Activated B cell treated with CpG ODN at 0.5 μM for 24 hours (primary cell): ENCODE measurements around the gene RASAL1. TPM values are rescaled to one million over a fixed set of nuclear protein-coding genes. Genes with fewer than 3 reads are reported as not detected.

Experiments
- ATAC-seq: fragments of 200-7000 bp; cut with Tn5 transposase; one replicate; pipeline ENCODE4 v1.10.0; 2021; ENCODE audit warnings: low read depth, mild to moderate bottlenecking, moderate library complexity
- CTCF ChIA-PET: fragments of 350-600 bp; sonication (Branson Sonifier 250); formaldehyde crosslinking; loops from one replicate; lab custom pipeline; 2021; ENCODE audit warnings: antibody characterized with exemption; lab: Charles Lee
- POLR2A ChIA-PET: fragments of 350-600 bp; sonication (Branson Sonifier 250); formaldehyde crosslinking; loops from one replicate; lab custom pipeline; 2021; ENCODE audit warnings: antibody characterized with exemption; lab: Charles Lee
- DNase-seq: peaks from one replicate; pipeline ENCODE4 v3.0.0; 2022
- H3K27ac Mint-ChIP-seq: one replicate; pipeline ENCODE4 v1.8.0; 2020; ENCODE audit warnings: mixed read lengths
- H3K27me3 Mint-ChIP-seq: one replicate; pipeline ENCODE4 v1.8.0; 2021; ENCODE audit warnings: mixed read lengths
- H3K36me3 Mint-ChIP-seq: one replicate; pipeline ENCODE4 v1.8.0; 2021; ENCODE audit warnings: low read depth, mixed read lengths
- H3K4me1 Mint-ChIP-seq: one replicate; pipeline ENCODE4 v1.8.0; 2021; ENCODE audit warnings: mixed read lengths
- H3K4me3 Mint-ChIP-seq: one replicate; pipeline ENCODE4 v1.8.0; 2020; ENCODE audit warnings: mild to moderate bottlenecking, mixed read lengths
- H3K9me3 Mint-ChIP-seq: one replicate; pipeline ENCODE4 v1.8.0; 2020; ENCODE audit warnings: mixed read lengths
- intact Hi-C: fragments of 100-400 bp; cut with micrococcal nuclease; formaldehyde crosslinking; loops from one replicate; pipeline ENCODE4 v1.15.1; 2024
- total RNA-seq: library from RNA; stranded (reverse); gene quantifications from 2 replicates; pipeline ENCODE4 v1.2.3, GENCODE V29; 2022
- TF ChIP-seq, protein P1 (sequence below): fragments of 200-600 bp; IDR thresholded peaks from one replicate; pipeline ENCODE4 v1.8.0; 2022; ENCODE audit warnings: antibody characterized with exemption, mild to moderate bottlenecking

The RASAL1 gene, protein sequence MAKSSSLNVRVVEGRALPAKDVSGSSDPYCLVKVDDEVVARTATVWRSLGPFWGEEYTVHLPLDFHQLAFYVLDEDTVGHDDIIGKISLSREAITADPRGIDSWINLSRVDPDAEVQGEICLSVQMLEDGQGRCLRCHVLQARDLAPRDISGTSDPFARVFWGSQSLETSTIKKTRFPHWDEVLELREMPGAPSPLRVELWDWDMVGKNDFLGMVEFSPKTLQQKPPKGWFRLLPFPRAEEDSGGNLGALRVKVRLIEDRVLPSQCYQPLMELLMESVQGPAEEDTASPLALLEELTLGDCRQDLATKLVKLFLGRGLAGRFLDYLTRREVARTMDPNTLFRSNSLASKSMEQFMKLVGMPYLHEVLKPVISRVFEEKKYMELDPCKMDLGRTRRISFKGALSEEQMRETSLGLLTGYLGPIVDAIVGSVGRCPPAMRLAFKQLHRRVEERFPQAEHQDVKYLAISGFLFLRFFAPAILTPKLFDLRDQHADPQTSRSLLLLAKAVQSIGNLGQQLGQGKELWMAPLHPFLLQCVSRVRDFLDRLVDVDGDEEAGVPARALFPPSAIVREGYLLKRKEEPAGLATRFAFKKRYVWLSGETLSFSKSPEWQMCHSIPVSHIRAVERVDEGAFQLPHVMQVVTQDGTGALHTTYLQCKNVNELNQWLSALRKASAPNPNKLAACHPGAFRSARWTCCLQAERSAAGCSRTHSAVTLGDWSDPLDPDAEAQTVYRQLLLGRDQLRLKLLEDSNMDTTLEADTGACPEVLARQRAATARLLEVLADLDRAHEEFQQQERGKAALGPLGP
- 4.9 and 7.1 TPM in 2 replicates for total RNA-seq

DNA sequence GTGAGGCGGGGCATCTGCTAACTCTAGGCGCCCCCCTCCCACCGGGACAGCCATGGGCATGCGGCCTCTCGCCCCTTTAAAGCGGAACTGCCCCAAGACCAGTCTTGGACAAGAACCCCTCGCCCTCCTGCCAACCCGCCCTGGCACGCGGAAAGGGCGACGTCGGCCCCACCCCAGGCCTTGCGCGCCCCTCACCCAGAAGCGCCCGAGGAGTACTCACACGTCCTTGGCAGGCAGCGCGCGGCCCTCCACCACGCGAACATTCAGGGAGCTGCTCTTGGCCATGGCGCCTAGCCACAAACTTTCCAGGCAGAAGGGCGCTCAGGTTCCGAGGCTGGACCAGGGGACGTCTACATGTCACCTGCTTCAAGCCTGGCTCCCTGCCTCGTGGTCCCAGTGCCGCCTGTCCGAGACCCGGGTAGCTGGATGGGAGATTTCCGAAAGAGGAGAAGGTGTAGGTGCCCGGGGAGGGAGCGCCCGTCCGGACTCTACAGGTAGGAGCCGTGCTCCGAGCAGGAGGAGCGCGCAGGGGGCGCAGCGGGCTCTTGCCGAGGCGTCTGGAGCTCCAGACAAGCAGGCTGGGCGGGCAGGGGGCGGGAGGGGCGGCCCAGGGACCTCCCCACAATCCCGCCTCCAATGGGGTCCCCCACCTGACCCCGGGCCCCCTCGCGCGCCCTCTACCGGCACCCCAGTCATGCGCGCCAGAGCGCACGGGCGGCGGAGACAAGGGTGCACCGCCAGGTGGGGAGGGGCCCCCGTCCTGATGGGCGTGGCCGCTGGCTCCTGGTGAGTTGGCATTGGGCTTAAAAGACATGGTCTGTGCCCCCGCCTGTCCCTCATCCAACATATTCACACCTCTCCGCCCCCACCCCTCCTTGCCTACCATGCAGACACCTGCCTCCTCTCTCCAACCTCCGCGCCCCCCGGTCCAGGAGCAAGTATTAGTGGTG is at the start of gene RASAL1:
TSS of gene RASAL1 (minus strand) at position 584 of the 950 bp plus-strand sequence. CDS start at position 285, 299 bp downstream.
- H3K9me3 Mint-ChIP-seq: no peaks in the 10 kb centered on the region
- ChIA-PET POLR2A (interaction anchor here (0.5 to 1.0 kb wide), 5 partner anchors 12 to 642 kb away, joined by 3 to 5 read pairs (median 3); no protein-coding TSS in a partner anchor), CTCF (interaction anchor here (3.9 kb wide), 1 partner anchor 18 kb away, joined by 11 read pairs; no protein-coding TSS in a partner anchor)
- intact Hi-C loops: no loop called here
- no peaks in the 10 kb centered on the region for H3K36me3 Mint-ChIP-seq
- peak; percentile 64 for DNase-seq
- H3K27ac Mint-ChIP-seq: peak within 1 kb of the TSS; percentile 80
- H3K4me3 Mint-ChIP-seq: peak within 1 kb of the TSS; percentile 77
- peaks cover 30% of the 10 kb centered on the region for H3K4me1 Mint-ChIP-seq
- ATAC-seq: peak; percentile 84
- TF ChIP-seq, protein P1, sequence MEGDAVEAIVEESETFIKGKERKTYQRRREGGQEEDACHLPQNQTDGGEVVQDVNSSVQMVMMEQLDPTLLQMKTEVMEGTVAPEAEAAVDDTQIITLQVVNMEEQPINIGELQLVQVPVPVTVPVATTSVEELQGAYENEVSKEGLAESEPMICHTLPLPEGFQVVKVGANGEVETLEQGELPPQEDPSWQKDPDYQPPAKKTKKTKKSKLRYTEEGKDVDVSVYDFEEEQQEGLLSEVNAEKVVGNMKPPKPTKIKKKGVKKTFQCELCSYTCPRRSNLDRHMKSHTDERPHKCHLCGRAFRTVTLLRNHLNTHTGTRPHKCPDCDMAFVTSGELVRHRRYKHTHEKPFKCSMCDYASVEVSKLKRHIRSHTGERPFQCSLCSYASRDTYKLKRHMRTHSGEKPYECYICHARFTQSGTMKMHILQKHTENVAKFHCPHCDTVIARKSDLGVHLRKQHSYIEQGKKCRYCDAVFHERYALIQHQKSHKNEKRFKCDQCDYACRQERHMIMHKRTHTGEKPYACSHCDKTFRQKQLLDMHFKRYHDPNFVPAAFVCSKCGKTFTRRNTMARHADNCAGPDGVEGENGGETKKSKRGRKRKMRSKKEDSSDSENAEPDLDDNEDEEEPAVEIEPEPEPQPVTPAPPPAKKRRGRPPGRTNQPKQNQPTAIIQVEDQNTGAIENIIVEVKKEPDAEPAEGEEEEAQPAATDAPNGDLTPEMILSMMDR: no peak
- H3K27me3 Mint-ChIP-seq: peaks cover 11% of the 10 kb centered on the region

DNA sequence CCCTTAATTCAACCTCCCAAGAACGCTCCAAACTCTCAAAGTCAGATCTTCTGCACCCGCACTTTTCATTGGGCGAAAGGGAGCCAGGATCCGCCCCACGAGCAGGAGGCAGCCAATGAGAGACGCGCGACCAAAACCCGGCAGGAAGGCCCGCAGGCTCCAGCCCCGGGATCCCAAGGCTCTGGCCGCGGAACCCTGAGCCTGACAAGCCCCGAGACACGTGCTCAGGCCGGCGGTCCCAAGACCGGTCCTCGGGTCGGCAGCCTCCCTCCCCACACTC is 49.3 kb upstream of the RASAL1 start:
- TF ChIP-seq, protein P1: no peak
- H3K4me3 Mint-ChIP-seq: peak overlapping the region; percentile 93
- ATAC-seq (peak; percentile 83), DNase-seq (peak; percentile 82)
- no peaks in the 10 kb centered on the region for H3K9me3 Mint-ChIP-seq
- intact Hi-C loops: loop anchor here (1.0 kb wide), 7 partner anchors 23 to 173 kb away; partner anchors contain the start of genes PLBD2, SLC8B1 and TPCN1
- peaks cover 39% of the 10 kb centered on the region for H3K4me1 Mint-ChIP-seq
- ChIA-PET CTCF (interaction anchor here (1.6 to 1.7 kb wide), 3 partner anchors 10 to 49 kb away, joined by 4 to 8 read pairs (median 7); no protein-coding TSS in a partner anchor), POLR2A (interaction anchor here (0.6 to 3.9 kb wide), 17 partner anchors 11 to 206 kb away, joined by 3 to 92 read pairs (median 4); partner anchors contain the start of genes OAS2 and TPCN1)
- peaks cover 37% of the 10 kb centered on the region for H3K36me3 Mint-ChIP-seq
- H3K27ac Mint-ChIP-seq: peak overlapping the region; percentile 94
- H3K27me3 Mint-ChIP-seq: no peaks in the 10 kb centered on the region

DNA sequence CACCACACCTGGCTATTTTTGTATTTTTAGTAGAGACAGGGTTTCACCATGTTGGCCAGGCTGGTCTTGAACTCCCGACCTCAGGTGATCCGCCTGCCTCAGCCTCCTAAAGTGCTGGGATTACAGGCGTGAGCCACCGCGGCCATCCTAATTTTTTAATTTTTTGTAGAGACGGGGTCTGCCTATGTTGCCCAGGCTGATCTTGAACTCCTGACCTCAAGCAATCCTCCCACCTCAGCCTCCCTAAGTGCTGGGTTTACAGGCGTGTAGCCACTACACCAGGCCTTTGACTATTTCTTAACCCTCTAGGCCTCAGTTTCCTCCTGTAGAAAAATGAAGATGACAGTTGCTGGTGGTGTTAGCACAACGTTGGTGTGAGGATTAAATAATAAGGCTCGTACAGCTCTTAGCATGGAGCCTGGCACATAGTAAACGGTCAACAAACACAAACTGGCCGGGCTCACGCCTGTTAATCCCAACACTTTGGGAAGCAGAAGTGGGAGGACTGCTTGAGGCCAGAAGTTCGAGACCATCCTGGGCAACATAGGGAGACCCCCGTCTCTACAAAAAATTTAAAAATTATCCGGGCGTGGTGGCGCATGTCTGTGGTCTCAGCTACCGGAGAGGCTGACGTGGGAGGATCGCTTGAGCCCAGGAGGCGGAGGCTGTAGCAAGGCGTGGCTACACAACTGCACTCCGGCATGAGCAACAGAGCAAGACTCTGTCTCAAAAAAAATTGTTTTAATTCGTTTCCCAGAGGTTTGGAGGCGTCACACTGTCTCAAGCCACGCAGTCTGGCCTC is 48.7 kb upstream of the RASAL1 start:
- CTCF ChIA-PET: interaction anchor here (1.0 kb wide), 1 partner anchor 10 kb away, joined by 6 read pairs; no protein-coding TSS in a partner anchor
- Mint-ChIP-seq H3K4me3 (peak overlapping the region; percentile 93), H3K4me1 (peaks cover 39% of the 10 kb centered on the region), H3K9me3 (no peaks in the 10 kb centered on the region), H3K27ac (peak overlapping the region; percentile 94), H3K36me3 (peaks cover 40% of the 10 kb centered on the region), H3K27me3 (no peaks in the 10 kb centered on the region)
- TF ChIP-seq, protein P1: no peak
- intact Hi-C loops: loop anchor here (1.0 kb wide), 1 partner anchor 174 kb away; the partner anchor contains the start of gene PLBD2
- POLR2A ChIA-PET: interaction anchor here (0.6 to 3.9 kb wide), 13 partner anchors 10 to 224 kb away, joined by 3 to 92 read pairs (median 10); partner anchors contain the start of genes OAS2 and TPCN1
- DNase-seq: no peak
- peak; percentile 63 for ATAC-seq

DNA sequence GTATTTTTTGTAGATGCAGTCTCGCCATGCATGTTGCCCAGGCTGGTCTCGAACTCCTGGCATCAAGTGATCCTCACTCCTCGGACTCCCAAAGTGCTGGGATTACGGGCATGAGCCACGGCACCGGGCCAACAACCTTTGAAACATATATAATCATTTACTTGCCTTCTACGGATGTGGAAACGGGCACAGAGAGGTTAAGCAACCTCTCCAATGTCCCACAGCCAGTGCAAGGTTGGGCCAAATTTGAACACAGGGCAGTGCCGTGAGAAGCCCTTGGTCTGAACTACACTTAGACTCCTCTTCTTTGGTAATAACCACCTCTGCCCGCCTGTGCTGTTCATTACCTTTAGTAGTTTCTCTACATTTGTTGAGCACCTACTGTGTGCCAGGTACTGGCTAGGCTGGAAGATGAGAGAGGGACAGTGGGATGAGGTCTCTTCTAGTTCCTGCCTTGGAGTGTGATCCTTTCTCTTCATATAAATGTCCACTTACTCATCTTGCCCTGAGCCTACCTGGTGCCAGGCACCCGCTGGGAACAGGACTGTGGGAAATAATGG is 47.5 kb upstream of the RASAL1 start:
- Mint-ChIP-seq H3K4me1 (peaks cover 39% of the 10 kb centered on the region), H3K27ac (no peak overlapping the region)

More for the DNA sequence above, 47.5 kb upstream of the RASAL1 start:
- Mint-ChIP-seq H3K27me3 (no peaks in the 10 kb centered on the region), H3K9me3 (no peaks in the 10 kb centered on the region), H3K4me3 (peak overlapping the region; percentile 38), H3K36me3 (peaks cover 47% of the 10 kb centered on the region)
- ATAC-seq: no peak
- intact Hi-C loops: no loop called here
- ChIA-PET POLR2A (interaction anchor here (1.3 to 2.8 kb wide), 2 partner anchors 9 to 20 kb away, joined by 3 to 15 read pairs; no protein-coding TSS in a partner anchor), CTCF (interaction anchor here (1.0 kb wide), 1 partner anchor 9 kb away, joined by 6 read pairs; no protein-coding TSS in a partner anchor)
- no peak for DNase-seq
- TF ChIP-seq, protein P1: no peak
